Frontal cortex (tissue), 4 donors: ENCODE results near the gene ANTXR1. TPM values are rescaled to one million over a fixed set of nuclear protein-coding genes. Genes with fewer than 3 reads are reported as not detected.

Source experiments
- DNase-seq, 2 donors: peaks; one replicate each; pipeline ENCODE4 v3.0.0; 2012; ENCODE audit warnings: low spot score in 2 of 2
- FAIRE-seq: peaks from 2 replicates; lab custom pipeline; 2012; peaks lifted over from hg19 to GRCh38; lab: Jason Lieb, UNC
- total RNA-seq: library from RNA; depleted of rRNA; stranded (reverse); fragments of >200 nt; gene quantifications from one replicate; pipeline ENCODE4 v1.2.3, GENCODE V29; 2014
- donor health status: control.
- donor health status: control.
- donor health status: control.

ANTXR1 gene
- total RNA-seq, 1 donor from 2014 or later, result 8.2 TPM

- FAIRE-seq, result no peak
- DNase-seq, result no peak
These were observed 75.5 kb downstream of the ANTXR1 start for GRCh38 chr2:69088466-69088865.

- DNase-seq (no peak), FAIRE-seq (no peak)
These were observed 76.3 kb downstream of the ANTXR1 start for GRCh38 chr2:69089266-69089665.

DNA sequence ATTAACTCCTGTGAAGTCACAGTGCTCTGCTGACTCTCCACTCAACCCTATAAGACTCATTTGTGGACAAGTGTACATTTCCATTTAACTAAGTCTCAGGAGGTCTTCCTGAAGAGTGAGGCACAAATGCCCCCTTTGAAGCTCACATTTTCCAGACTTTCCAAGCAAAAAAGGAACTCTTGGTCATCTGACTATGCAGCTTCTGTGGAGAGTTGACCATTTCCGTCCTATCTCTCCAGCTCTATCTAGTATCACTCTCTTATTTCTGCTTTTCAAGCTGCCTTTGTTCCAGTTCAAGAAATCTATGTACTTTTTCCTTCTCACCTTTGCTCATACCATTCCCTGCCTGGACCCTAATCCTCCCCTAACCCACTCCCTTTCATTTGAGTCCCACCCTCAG, 77.0 kb downstream of the ANTXR1 start:
- DNase-seq (no peak), FAIRE-seq (no peak)

DNA sequence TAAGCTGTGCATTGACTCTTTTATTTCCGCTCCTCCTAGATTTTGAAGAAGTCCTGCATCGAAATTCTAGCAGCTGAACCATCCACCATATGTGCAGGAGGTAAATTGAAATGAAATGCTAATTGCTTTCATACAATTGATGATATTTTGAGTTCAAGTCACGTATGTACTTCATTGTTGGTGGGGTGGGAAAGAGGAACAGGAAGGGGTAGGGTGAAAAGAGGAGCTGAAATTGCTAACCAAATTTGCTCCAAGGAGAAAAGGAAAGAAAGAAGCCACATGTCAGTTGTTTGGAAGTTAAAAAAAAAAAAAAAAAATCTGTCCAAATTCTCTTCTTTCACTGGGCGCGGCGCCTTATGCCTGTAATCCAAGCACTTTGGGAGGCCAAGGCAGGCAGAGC, 77.8 kb downstream of the ANTXR1 start:
- DNase-seq (no peak), FAIRE-seq (no peak)

- FAIRE-seq, result no peak
- DNase-seq, result no peak
These were observed 79.9 kb downstream of the ANTXR1 start for GRCh38 chr2:69092857-69093256.

DNA sequence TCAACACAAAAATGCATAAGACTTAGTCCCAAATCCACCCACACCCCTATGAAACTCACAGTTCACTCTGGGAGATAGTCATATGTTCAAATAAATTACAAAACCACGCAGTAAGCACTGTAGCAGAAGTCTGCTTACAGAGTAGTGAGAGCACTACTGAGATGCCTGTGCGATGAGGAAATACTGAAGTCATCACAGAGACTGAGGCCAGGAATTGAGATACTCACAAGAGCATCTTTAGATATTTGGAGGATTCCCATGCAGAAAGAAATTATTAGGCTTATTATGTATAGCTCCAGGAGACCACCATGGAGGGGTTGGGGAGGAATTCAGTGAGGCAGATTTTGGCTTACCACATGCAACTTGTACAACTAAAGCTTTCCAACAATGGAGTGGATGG, 82.3 kb downstream of the ANTXR1 start:
- DNase-seq, result no peak
- no peak for FAIRE-seq

GRCh38 chr2:69096326-69097095, 83.5 kb downstream of the ANTXR1 start:
- no peak for DNase-seq
- no peak for FAIRE-seq

GRCh38 chr2:69097148-69097610, 84.2 kb downstream of the ANTXR1 start:
- FAIRE-seq (no peak), DNase-seq (no peak)

DNA sequence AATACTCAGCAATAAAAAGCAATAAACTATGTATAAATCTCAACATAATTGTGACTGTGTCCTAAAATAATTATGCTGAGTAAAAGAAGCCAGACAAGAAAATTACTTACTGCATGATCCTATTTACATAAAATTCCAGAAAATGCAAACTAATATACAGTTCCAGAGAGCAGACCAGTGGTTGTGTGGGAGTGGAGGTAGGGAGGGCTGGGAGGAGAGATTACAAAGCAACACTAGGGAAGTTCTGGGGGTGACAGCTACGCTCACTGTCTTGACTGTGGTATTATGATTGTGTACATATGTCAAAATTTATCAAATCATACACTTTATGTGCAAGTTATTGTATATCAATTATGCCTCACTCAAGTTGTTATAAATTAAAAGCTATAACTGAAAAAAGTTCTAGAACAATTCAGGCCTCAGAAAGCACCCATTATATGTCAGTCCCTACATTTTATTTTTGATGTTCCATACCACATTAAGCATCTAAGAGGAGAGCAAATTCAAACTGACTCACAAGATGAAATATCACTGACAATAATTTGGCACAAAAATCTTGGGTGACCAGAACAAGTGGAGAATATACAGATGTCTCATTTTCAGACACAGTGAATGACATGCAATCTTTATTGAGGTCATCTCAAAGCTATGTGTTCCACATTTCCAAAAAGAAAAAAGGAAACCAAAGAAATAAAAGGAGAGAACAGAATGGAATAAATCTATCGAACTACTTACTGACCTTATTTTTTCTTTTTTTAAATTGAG, 85.1 kb downstream of the ANTXR1 start:
- FAIRE-seq, result no peak
- DNase-seq, result no peak

- DNase-seq, result no peak
- no peak for FAIRE-seq
These were observed 86.6 kb downstream of the ANTXR1 start for GRCh38 chr2:69099541-69099940.

DNA sequence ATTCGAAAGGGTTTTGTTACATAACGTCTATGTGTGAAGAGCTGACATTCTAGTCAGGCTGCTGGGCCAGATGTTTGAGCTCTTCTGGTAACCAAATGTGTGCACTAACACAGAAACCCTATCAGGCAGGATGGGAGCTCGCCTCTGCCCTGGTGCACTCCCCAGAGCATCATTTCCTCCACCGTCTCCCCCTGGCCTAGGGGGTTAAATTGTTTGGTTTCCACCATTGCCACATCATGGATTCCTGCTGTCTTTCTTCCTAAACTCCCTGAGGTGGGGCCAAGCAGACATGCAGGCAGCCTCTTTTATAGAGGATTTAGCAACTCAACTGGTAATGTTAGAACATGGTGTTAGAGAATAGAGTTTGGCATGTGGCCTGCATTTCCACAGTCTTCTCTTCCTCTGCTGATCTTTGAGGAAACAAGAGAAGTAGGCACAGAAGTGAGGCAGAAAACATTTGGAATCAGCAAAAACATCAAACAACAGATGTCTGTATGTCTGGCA, 87.3 kb downstream of the ANTXR1 start:
- DNase-seq, result no peak
- FAIRE-seq, result no peak

DNA sequence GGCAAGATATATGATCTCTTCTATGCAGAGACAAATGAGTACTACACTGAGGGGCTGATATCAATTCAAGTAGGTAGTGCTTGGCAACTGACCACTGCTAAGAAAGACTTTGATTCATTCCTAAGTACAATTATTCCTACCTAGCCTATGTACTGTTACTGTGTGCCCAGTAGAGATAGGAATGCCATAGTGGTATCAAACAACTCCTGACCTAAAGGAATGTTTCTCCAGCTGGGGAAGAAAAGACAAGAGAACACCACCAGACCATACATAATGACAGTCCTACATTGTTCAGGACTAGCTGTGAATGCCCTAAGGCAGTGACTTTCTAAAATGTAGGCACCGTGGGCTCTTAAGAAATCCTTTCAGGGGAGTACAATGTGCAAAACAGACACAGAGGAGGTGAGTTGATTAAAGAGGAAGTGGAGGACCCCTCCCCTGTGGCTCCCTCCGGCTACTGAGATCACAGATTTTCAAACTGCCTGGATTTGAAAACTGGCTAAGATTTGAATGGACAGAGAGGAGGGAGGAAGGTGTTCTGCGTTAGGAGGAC, 89.1 kb downstream of the ANTXR1 start:
- no peak for FAIRE-seq
- no peak for DNase-seq

- no peak for DNase-seq
- FAIRE-seq, result no peak
These were observed 90.4 kb downstream of the ANTXR1 start for GRCh38 chr2:69103419-69103818.

DNA sequence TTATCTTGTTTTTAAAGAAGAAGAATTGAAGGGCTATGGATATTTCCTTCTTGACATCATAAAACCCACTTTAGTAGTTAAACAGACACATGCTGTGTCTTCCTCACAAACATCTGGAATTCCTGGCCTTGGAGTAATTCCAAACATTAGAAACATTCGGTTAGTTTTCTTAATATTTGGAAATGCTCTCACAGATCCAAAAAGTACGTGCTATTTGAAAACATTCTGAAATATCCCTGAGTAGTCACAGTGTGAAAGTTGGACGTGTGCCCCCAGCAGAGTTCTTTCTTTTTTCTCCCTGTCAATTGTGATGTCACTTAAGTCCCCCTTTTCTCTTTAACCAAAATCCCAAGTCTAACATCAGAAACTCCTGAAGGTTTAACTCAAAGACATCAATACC, 91.3 kb downstream of the ANTXR1 start:
- no peak for FAIRE-seq
- DNase-seq, result no peak

DNA sequence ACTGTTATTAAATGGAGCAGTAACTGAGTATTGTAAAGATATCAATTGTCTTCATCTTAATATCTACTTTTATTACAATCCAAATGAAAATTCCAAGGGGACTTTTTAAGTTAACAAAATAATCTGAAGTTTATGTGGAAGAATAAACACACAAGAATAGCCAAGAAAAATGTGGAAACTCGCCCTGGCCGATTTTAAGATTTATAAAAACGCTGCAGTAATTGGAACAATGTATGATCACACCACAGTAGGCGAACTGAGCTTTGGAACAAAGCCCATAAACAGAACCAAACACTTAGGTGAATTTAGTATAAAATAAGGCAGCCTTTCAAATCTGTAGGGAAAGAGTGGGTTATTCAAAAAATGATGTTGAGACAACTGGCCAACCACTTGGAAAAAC, 96.3 kb downstream of the ANTXR1 start:
- no peak for DNase-seq
- FAIRE-seq, result no peak

- FAIRE-seq (no peak), DNase-seq (no peak)
These were observed 98.1 kb downstream of the ANTXR1 start for GRCh38 chr2:69111076-69111475.

GRCh38 chr2:69113627-69114026, 100.6 kb downstream of the ANTXR1 start:
- FAIRE-seq, result no peak
- DNase-seq, result no peak

DNA sequence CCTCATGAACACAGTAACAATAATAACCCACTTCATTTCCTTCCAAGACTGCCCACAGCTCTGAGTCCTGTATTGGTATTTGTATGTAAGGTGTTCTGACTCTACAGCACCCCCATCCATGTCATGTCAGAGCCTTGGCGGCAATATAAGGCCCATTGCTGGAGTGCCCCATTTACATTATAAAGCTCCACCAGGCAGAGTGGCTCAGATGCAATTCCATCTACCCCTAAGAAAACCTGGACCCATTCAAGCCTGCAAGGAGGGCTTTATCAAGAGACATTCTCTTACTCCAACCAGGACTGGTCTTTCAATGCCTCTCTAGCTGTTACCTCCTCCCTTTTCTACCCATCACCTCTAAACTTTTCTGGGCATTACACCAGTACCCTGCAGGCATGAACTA, 101.6 kb downstream of the ANTXR1 start:
- DNase-seq, result no peak
- no peak for FAIRE-seq

GRCh38 chr2:69116438-69116837, 103.5 kb downstream of the ANTXR1 start:
- DNase-seq (no peak), FAIRE-seq (no peak)

GRCh38 chr2:69118609-69119008, 105.6 kb downstream of the ANTXR1 start:
- no peak for FAIRE-seq
- no peak for DNase-seq
